DOHH2 (cell line): ENCODE measurements around the gene STRA6.

ENCODE experiments used
- H3F3A ChIP-seq: fragments of 200-600 bp; sonication (generic), shearing (Covaris generic); 2 replicates; pipeline ENCODE4 v1.6.0; 2016; ENCODE audit warnings: antibody characterized with exemption, mild to moderate bottlenecking; ENCODE audit not compliant: control insufficient read depth, insufficient read depth
- H3K27ac ChIP-seq: fragments of 200-600 bp; sonication (generic); 2 replicates; pipeline ENCODE4 v1.5.1; 2014; ENCODE audit warnings: low read depth, mild to moderate bottlenecking, low read length, moderate library complexity
- H3K27me3 ChIP-seq: fragments of 200-600 bp; sonication (generic); 2 replicates; pipeline ENCODE4 v1.6.1; 2014; ENCODE audit warnings: mild to moderate bottlenecking, low read length, mixed read lengths; ENCODE audit not compliant: control insufficient read depth
- H3K36me3 ChIP-seq: fragments of 200-600 bp; sonication (generic); 2 replicates; pipeline ENCODE4 v1.6.1; 2014; ENCODE audit warnings: mild to moderate bottlenecking, low read length, moderate library complexity, mixed read lengths; ENCODE audit not compliant: control insufficient read depth
- H3K4me1 ChIP-seq: fragments of 200-600 bp; sonication (generic); 2 replicates; pipeline ENCODE4 v1.6.1; 2014; ENCODE audit warnings: mild to moderate bottlenecking, low read length, mixed read lengths; ENCODE audit not compliant: control insufficient read depth
- H3K4me2 ChIP-seq: fragments of 200-600 bp; sonication (generic); 2 replicates; pipeline ENCODE4 v1.6.0; 2014; ENCODE audit warnings: mild to moderate bottlenecking, low read length, moderate library complexity
- H3K4me3 ChIP-seq: fragments of 200-600 bp; sonication (generic); 2 replicates; pipeline ENCODE4 v1.5.1; 2014; ENCODE audit warnings: mild to moderate bottlenecking, low read length, mixed read lengths
- H3K79me2 ChIP-seq: fragments of 200-600 bp; sonication (generic); 2 replicates; pipeline ENCODE4 v1.6.1; 2014; ENCODE audit warnings: mild to moderate bottlenecking, low read length, mixed read lengths; ENCODE audit not compliant: control insufficient read depth
- H3K9me2 ChIP-seq: fragments of 200-600 bp; sonication (generic); replicated peaks from 2 replicates; pipeline ENCODE4 v1.6.1; 2014; ENCODE audit warnings: mild to moderate bottlenecking, low read length, mixed read lengths; ENCODE audit not compliant: control insufficient read depth
- H3K9me3 ChIP-seq: fragments of 200-600 bp; sonication (generic); 2 replicates; pipeline ENCODE4 v1.6.1; 2014; ENCODE audit warnings: antibody characterized with exemption, low read length, mixed read lengths; ENCODE audit not compliant: control insufficient read depth, insufficient read depth
- H4K20me1 ChIP-seq: fragments of 200-600 bp; sonication (generic); 2 replicates; pipeline ENCODE4 v1.6.0; 2014; ENCODE audit warnings: low read depth, mild to moderate bottlenecking, antibody characterized with exemption, low read length, moderate library complexity; ENCODE audit not compliant: control insufficient read depth, insufficient read depth
- EZH2phosphoT487 ChIP-seq: fragments of 200-600 bp; sonication (generic); IDR thresholded peaks from 2 replicates; pipeline ENCODE4 v1.6.1; 2017; ENCODE audit warnings: borderline replicate concordance, mild to moderate bottlenecking, antibody characterized with exemption, low read length, moderate library complexity, mixed read lengths
- TF ChIP-seq, protein P1 (sequence below): fragments of 200-600 bp; sonication (generic); IDR thresholded peaks from one replicate; pipeline ENCODE4 v1.5.1; 2014; ENCODE audit warnings: antibody characterized with exemption, mild to moderate bottlenecking, low read depth, low read length; ENCODE audit not compliant: poor library complexity, severe bottlenecking

STRA6 gene

DNA sequence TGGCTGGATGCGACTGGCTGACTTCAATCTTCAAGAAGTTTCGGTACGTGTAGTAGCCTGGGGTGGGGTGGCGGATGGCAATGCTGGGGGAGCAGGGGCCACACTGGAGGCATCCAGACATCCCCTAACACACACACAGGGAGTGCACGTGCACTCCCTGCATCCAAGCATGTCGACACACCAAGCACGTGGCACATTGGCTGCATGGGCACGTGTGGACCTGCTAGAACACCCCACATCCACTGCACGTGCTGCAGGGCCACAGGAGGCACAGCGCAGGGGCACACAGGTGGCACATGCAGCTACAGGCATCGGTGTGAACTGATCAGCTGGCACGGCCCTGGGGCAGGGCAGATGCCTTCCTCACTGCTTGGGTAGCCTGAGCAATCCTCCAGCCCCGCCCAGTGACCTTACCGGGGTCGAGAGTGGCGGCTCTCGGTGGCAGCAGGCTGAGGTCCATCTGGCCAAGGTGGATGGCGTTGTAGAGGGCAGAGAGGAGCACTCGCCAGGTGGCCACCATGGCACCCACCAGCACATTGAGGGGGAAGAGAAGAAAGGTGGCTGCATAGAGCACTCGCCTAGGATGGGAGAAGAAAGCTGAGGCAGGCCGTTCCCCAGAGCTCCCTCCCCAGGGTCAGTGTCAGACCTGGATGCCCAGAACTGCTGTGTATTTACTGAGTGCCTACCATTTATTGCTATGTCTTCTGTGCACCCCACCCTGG is 21.5 kb downstream of the STRA6 start:
- Histone ChIP-seq H3K4me3 (no peak overlapping the region), H3K9me3 (no peaks in the 10 kb centered on the region), H3F3A (no peaks in the 10 kb centered on the region), H3K36me3 (no peaks in the 10 kb centered on the region), H3K79me2 (no peaks in the 10 kb centered on the region), H3K9me2 (no peaks in the 10 kb centered on the region), H3K27me3 (no peaks in the 10 kb centered on the region), H3K27ac (no peak overlapping the region), H4K20me1 (no peaks in the 10 kb centered on the region; the same call in 1 of the 2 replicates), H3K4me1 (no peaks in the 10 kb centered on the region), H3K4me2 (no peak overlapping the region)
- TF ChIP-seq, protein P1, sequence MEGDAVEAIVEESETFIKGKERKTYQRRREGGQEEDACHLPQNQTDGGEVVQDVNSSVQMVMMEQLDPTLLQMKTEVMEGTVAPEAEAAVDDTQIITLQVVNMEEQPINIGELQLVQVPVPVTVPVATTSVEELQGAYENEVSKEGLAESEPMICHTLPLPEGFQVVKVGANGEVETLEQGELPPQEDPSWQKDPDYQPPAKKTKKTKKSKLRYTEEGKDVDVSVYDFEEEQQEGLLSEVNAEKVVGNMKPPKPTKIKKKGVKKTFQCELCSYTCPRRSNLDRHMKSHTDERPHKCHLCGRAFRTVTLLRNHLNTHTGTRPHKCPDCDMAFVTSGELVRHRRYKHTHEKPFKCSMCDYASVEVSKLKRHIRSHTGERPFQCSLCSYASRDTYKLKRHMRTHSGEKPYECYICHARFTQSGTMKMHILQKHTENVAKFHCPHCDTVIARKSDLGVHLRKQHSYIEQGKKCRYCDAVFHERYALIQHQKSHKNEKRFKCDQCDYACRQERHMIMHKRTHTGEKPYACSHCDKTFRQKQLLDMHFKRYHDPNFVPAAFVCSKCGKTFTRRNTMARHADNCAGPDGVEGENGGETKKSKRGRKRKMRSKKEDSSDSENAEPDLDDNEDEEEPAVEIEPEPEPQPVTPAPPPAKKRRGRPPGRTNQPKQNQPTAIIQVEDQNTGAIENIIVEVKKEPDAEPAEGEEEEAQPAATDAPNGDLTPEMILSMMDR, result no peak
- no peak for TF ChIP-seq EZH2phosphoT487

DNA sequence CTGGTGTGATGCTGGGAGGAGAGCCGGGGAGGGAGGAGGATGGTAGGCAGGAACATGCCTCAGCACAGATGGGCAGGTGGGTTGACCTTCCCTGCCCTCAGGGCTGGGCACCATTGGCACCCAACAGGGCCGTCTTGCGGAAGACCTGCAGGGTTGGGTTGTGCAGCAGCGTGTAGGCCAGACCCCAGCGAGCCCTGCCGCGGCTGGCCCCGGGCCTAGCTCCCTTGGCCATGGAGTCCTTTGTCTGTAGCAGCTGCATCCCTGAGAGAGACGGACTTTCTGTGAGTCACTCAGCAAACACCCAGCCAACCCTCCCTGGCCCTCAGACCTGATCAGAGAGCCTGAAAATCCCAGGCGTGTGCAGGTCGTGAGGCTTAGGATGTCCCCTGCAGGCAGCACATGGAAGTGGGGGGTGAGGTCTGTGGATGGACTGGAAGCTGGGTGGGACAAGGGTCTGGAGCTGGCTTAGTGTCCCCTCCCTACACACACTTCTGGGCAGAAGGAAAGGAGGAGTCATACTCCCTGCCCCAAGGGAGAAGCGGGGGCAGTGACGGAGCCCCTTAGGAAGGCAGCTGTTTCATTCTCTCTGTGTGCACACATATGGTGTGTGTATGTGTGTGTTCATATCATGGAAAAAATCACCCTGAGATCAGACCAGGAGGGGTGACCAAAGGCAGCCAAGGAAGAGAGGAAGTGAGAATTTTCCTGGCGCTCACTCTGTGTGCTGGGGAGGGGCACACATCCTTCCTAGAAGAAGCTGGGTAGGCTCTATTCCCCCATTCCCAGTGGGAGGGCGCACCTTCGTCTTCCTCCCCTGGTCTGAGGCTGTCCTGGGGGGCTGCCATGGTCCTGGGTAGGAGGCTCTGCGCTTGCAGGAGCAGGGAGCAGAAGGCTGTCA is 22.4 kb downstream of the STRA6 start:
- no peaks in the 10 kb centered on the region for H3F3A ChIP-seq
- H3K27ac ChIP-seq, result no peak overlapping the region
- TF ChIP-seq EZH2phosphoT487, result no peak
- TF ChIP-seq, protein P1, result no peak
- no peaks in the 10 kb centered on the region for H3K27me3 ChIP-seq
- no peaks in the 10 kb centered on the region; the same call in 1 of the 2 replicates for H4K20me1 ChIP-seq
- no peak overlapping the region for H3K4me2 ChIP-seq
- H3K4me1 ChIP-seq, result no peaks in the 10 kb centered on the region
- no peak overlapping the region for H3K4me3 ChIP-seq
- H3K9me2 ChIP-seq, result no peaks in the 10 kb centered on the region
- H3K79me2 ChIP-seq, result no peaks in the 10 kb centered on the region
- no peaks in the 10 kb centered on the region for H3K9me3 ChIP-seq
- H3K36me3 ChIP-seq, result no peaks in the 10 kb centered on the region

DNA sequence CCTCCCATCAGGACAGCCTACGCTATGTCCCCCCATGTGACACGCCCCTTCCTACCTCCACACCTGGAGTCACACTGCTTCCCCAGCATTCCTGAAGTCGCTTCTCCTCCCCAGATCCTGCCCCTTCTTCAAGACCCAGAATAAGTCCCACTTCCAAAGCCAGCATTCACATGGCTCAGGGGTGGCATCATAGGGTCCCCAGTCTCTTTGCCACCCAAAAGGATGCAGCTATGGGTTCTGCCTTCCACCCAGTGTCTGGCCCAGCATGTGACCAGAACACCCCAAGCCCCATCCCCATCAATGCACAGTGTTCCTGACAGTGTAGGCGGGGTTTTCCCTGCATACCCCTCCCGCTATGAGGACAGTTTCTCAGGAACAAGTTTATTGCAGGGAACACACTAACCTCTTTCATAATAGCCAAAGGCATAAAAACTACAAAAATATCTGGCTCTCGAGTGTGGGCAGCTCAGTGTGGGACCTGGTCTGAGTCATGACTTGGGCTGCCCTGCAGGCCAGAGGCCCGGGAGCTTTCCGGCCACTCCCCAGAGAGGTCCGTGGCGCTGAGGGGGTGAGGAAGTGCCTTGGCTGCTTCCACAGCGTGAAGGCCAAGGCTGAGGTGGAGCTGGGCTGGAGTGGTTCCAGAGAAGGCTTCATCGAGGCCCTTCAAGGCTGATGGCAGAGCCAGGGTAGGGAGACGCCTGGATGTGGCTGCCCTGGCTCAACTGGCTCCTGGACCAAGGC is 23.3 kb downstream of the STRA6 start:
- H3K27me3 ChIP-seq, result no peaks in the 10 kb centered on the region
- H3K4me2 ChIP-seq, result no peak overlapping the region
- H3K36me3 ChIP-seq, result no peaks in the 10 kb centered on the region
- no peaks in the 10 kb centered on the region for H3K4me1 ChIP-seq
- TF ChIP-seq, protein P1, result no peak
- TF ChIP-seq EZH2phosphoT487, result no peak
- H4K20me1 ChIP-seq, result no peaks in the 10 kb centered on the region; the same call in 1 of the 2 replicates
- no peaks in the 10 kb centered on the region for H3F3A ChIP-seq
- no peaks in the 10 kb centered on the region for H3K9me3 ChIP-seq
- H3K4me3 ChIP-seq, result no peak overlapping the region
- no peaks in the 10 kb centered on the region for H3K79me2 ChIP-seq
- H3K9me2 ChIP-seq, result no peaks in the 10 kb centered on the region
- H3K27ac ChIP-seq, result no peak overlapping the region
